HUES64 (cell line): ENCODE results near the gene GPC6. TPM values are rescaled to one million over a fixed set of nuclear protein-coding genes. Genes with fewer than 3 reads are reported as not detected.
A peak's percentile ranks its signal among the peaks of the same experiment; 100 is the strongest.
"Not testable (repeated sequence)": the region's sequence is repeated elsewhere in the genome, so short reads cannot be mapped to it uniquely, and the experiment has no call there.

Experiments used
- H3K27ac ChIP-seq: 2 replicates; pipeline ENCODE4 v1.7.0; 2013; ENCODE audit warnings: low read depth, low read length, inconsistent platforms
- H3K27me3 ChIP-seq: 2 replicates; pipeline ENCODE4 v1.6.1; 2013; ENCODE audit warnings: mild to moderate bottlenecking, low read length; ENCODE audit not compliant: insufficient read depth
- H3K36me3 ChIP-seq: 2 replicates; pipeline ENCODE4 v1.6.1; 2013; ENCODE audit warnings: mild to moderate bottlenecking, low read length; ENCODE audit not compliant: insufficient read depth
- H3K4me1 ChIP-seq: 2 replicates; pipeline ENCODE4 v1.6.1; 2013; ENCODE audit warnings: mild to moderate bottlenecking, low read length, moderate library complexity; ENCODE audit not compliant: insufficient read depth
- H3K4me3 ChIP-seq: 2 replicates; pipeline ENCODE4 v1.5.1; 2013; ENCODE audit warnings: mild to moderate bottlenecking, low read length, moderate library complexity
- H3K9ac ChIP-seq: 2 replicates; pipeline ENCODE4 v1.6.1; 2013; ENCODE audit warnings: mild to moderate bottlenecking, low read depth, low read length
- H3K9me3 ChIP-seq: 2 replicates; pipeline ENCODE4 v1.6.1; 2013; ENCODE audit warnings: low read depth, low read length; ENCODE audit not compliant: insufficient read depth
- WGBS: fragments of 150-250, 120-280 bp; methylation state at CpG from one replicate; pipeline ENCODE4 v1.1.7; 2013; ENCODE audit warnings: missing lambda C conversion rate; 5-methylcytosine and 5-hydroxymethylcytosine counted together
- polyA plus RNA-seq, 2 experiments: library from polyadenylated mRNA; stranded (reverse); fragments of 50-300 nt; gene quantifications; one replicate each; pipeline ENCODE4 v1.2.3, GENCODE V29; 2013

GPC6 gene
- 13.7 TPM for polyA plus RNA-seq (2013, experiment 1 of 2)
- polyA plus RNA-seq (2013, experiment 2 of 2), result 17.9 TPM

DNA sequence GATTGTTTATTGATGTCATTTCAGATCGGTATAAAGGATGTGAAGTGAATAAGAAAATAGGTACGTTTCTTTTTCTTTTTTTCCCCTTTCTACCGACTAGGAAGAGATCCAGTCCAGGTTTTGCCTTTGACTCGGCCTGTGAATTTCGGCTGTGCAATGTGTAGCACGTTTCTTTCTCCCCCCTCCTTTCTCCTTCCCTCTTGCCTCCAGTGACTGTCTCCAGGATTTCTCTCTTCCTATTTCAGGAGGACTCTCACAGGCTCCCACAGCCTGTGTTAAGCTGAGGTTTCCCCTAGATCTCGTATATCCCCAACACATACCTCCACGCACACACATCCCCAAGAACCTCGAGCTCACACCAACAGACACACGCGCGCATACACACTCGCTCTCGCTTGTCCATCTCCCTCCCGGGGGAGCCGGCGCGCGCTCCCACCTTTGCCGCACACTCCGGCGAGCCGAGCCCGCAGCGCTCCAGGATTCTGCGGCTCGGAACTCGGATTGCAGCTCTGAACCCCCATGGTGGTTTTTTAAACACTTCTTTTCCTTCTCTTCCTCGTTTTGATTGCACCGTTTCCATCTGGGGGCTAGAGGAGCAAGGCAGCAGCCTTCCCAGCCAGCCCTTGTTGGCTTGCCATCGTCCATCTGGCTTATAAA is at the start of gene GPC6:
TSS of gene GPC6 (plus strand) at position 185 of the 657 bp plus-strand sequence.
- Histone ChIP-seq H3K4me3 (peak within 1 kb of the TSS; percentile 78), H3K4me1 (peaks cover 56% of the 10 kb centered on the region), H3K9ac (peak within 1 kb of the TSS; percentile 92), H3K27me3 (no peaks in the 10 kb centered on the region), H3K9me3 (no peaks in the 10 kb centered on the region), H3K36me3 (no peaks in the 10 kb centered on the region), H3K27ac (peak within 1 kb of the TSS; percentile 52)
- WGBS, result under 1% methylated on average over 30 of the region's 31 CpGs

DNA sequence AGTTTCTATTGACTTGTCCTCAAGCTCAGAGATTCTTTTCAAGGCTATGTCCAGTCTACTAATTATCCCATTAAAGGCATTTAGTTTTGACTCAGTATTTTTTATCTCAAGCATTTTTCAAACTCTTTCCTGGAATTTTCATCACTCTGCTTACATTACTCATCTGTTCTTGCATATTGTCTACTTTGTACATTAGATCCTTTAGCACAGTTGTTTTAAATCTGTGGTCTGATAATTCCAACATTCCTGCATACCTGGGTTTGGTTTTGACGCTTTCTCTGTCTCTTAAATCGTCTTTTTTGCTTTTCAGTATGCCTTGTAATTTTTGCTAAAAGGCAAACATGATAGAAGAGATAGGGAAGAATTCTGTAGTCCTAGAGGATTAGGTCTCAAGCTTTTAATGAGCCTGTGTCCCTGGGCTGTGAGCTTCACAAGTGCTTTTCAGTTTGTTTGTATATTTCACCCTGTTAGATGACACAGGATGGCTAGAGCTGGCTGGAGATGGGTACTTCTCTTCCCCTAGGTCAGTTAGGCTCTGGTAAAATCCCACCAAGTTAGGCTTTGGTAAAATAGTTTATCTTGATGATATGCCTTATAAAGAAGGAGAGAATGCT is 46.1 kb upstream of the GPC6 start:
- 42% methylated on average over 2 of the region's 2 CpGs for WGBS
- no peak overlapping the region for H3K4me3 ChIP-seq
- H3K9me3 ChIP-seq, result no peaks in the 10 kb centered on the region
- no peaks in the 10 kb centered on the region for H3K4me1 ChIP-seq
- no peak overlapping the region for H3K27ac ChIP-seq
- no peaks in the 10 kb centered on the region for H3K36me3 ChIP-seq
- H3K9ac ChIP-seq, result no peak overlapping the region
- no peaks in the 10 kb centered on the region for H3K27me3 ChIP-seq

DNA sequence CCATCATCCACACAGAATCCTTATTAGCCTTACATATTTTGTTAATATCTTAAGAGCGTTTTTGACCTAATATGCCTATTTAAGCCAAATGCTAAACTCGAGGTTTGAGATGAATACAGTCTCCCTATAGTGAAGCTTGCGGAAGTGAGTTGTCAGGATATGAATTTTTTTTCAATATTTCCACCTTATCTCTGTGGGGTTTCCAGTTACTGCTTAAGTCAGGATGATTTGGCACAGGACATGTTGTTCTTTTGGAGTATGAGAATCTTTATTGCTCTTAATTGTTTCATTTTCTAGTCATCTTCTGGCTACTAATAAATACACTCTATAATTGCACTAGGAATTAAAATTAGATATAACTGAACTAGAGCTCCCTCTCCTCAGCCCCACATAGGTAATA is 44.2 kb upstream of the GPC6 start:
- H3K27ac ChIP-seq, result no peak overlapping the region
- H3K4me3 ChIP-seq, result no peak overlapping the region
- H3K9ac ChIP-seq, result no peak overlapping the region
- no peaks in the 10 kb centered on the region for H3K36me3 ChIP-seq
- H3K9me3 ChIP-seq, result no peaks in the 10 kb centered on the region
- H3K4me1 ChIP-seq, result 0 out of 2 replicates have a peak, but pooled peaks cover 2% of the 10 kb centered on the region
- no peaks in the 10 kb centered on the region for H3K27me3 ChIP-seq
- WGBS, result 97% methylated on average over 3 of the region's 3 CpGs

DNA sequence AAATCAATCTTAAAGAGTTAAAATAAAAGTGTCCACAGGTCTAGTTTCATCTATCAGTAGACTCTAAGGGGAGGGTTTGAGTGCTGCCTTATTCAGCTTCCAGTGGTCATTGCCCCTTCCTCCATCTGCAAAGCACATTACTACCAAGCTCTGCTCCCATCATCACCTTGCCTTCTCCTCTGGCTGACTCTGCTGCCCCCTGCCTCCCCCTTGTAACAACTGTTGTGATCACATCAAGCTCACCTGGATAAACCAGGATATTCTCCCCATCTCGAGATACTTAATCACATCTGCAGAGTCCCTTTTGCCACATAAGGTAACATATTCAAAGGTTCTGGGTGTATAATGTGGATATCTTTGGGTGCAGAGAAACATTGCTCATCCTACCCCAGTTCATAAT is 43.3 kb upstream of the GPC6 start:
- Histone ChIP-seq H3K36me3 (no peaks in the 10 kb centered on the region), H3K4me1 (peaks cover 11% of the 10 kb centered on the region), H3K9me3 (no peaks in the 10 kb centered on the region), H3K9ac (no peak overlapping the region), H3K27me3 (no peaks in the 10 kb centered on the region), H3K4me3 (no peak overlapping the region), H3K27ac (no peak overlapping the region)
- 100% methylated on average over 1 of the region's 1 CpG for WGBS

DNA sequence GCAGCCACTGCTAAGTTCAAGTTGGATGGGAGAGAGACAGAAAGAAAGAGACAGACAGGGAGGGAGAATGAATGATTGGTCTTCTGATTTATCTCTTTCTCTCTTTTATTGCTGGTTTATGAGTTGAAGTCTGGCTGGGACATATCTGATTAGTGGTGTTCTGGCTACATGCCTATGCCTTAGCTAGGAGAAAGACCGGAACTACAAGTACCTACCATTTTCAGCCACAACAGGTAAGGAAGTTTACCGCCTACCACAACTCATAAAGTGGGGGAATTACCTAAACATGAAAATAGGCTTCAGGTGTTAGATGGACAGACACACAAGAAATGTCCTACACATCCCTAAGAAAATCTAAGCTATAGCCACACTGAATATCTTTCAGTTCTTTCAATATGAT is 36.6 kb upstream of the GPC6 start:
- peaks cover 15% of the 10 kb centered on the region; the same call in 1 of the 2 replicates for H3K9me3 ChIP-seq
- no peak overlapping the region for H3K4me3 ChIP-seq
- peaks cover 15% of the 10 kb centered on the region for H3K4me1 ChIP-seq
- H3K36me3 ChIP-seq, result no peaks in the 10 kb centered on the region
- no peak overlapping the region for H3K9ac ChIP-seq
- 96% methylated on average over 2 of the region's 2 CpGs for WGBS
- H3K27ac ChIP-seq, result no peak overlapping the region
- no peaks in the 10 kb centered on the region for H3K27me3 ChIP-seq

DNA sequence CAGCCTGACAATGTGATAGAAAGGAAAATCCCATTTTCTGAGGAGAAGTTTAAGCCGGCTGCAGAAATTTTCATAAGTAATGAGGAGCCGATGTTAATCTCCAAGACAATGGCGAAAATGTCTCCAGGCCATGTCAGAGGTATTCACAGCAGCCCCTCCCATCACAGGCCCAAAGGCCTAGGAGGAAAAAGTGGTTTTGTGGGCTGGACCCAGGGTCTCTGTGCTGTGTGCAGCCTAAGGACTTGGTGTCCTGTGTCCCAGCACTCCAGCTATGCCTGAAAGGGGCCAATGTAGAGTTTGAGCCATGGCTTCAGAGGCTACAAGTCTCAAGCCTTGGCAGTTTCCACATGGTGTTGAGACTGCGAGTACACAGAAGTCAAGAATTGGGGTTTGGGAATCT is 32.9 kb upstream of the GPC6 start:
- Histone ChIP-seq H3K9ac (no peak overlapping the region), H3K4me1 (no peaks in the 10 kb centered on the region; the same call in 1 of the 2 replicates), H3K27ac (no peak overlapping the region), H3K4me3 (no peak overlapping the region), H3K9me3 (peaks cover 19% of the 10 kb centered on the region), H3K27me3 (no peaks in the 10 kb centered on the region), H3K36me3 (no peaks in the 10 kb centered on the region)
- WGBS, result 96% methylated on average over 4 of the region's 4 CpGs

DNA sequence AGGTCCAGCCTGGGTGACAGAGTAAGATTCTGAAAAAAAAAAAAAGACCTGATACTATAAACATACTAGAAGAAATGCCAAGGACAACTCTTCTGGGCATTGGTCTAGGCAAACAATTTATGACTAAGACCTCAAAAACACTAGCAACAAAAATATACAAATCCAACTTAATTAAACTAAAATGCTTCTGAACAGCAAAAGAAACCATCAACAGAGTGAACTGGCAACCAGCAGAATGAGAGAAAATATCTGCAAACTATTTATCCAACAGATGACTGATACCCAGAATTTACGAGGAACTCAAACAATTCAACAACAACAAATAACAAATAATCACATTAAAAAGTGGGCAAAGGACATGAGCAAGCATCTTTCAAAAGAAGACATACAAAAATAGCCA is 26.8 kb upstream of the GPC6 start:
- WGBS, result 93% methylated on average over 1 of the region's 1 CpG

DNA sequence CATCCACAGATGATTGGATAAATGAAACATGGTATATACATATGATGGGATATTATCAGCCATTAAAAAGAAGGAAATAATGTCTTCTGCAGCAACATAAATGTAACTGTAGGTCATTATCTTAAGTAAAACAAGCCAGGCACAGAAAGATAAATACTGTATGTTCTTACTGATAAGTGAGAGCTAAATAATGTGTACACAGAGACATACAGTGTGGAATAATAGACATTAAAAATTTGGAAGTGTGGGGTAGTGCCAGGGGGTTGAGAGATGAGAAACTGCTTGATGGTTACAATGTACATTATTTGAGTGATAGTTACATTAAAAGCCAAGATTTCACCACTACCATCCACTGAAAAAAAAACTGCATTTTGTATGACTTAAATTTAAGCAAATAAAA is 26.0 kb upstream of the GPC6 start:
- no peak overlapping the region for H3K27ac ChIP-seq
- no peak overlapping the region for H3K9ac ChIP-seq
- no peaks in the 10 kb centered on the region for H3K36me3 ChIP-seq
- H3K27me3 ChIP-seq, result no peaks in the 10 kb centered on the region
- H3K4me3 ChIP-seq, result no peak overlapping the region
- no peaks in the 10 kb centered on the region for H3K9me3 ChIP-seq
- peaks cover 10% of the 10 kb centered on the region; the same call in 1 of the 2 replicates for H3K4me1 ChIP-seq

More for the DNA sequence above, 26.8 kb upstream of the GPC6 start:
- Histone ChIP-seq H3K27me3 (no peaks in the 10 kb centered on the region), H3K27ac (no peak overlapping the region), H3K4me3 (no peak overlapping the region), H3K9ac (no peak overlapping the region), H3K9me3 (peaks cover 5% of the 10 kb centered on the region), H3K4me1 (peaks cover 10% of the 10 kb centered on the region; the same call in 1 of the 2 replicates), H3K36me3 (no peaks in the 10 kb centered on the region)

DNA sequence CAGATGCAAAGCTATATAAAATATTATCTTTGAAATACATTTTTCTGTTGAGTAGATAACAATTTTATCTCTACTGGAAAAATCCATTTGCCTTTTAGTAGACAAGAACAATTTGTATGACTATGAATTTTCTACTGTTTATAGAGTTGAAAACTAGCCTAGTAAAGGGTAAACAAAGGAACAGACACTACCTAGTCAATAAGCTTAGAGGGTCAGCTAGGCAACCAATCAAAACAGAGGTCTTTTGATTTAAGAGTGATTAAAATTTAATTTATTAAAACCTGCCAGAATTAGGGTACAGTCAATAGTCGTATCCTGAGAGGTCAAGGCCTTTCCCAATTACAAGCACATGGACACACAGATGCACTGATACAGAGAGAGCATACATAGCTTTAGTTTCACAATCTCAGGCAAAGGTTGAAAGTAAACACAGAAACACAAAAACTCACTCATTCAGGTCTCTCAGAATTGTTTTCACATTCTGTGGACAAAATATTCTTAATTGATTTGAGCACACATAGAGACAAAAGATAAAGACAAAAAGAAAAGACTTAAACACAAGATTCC is 24.5 kb upstream of the GPC6 start:
- H3K36me3 ChIP-seq, result no peaks in the 10 kb centered on the region
- H3K9me3 ChIP-seq, result no peaks in the 10 kb centered on the region
- H3K9ac ChIP-seq, result no peak overlapping the region
- H3K27me3 ChIP-seq, result no peaks in the 10 kb centered on the region
- H3K4me1 ChIP-seq, result peaks cover 10% of the 10 kb centered on the region; the same call in 1 of the 2 replicates
- H3K4me3 ChIP-seq, result no peak overlapping the region
- H3K27ac ChIP-seq, result no peak overlapping the region
- WGBS, result 100% methylated on average over 1 of the region's 1 CpG

DNA sequence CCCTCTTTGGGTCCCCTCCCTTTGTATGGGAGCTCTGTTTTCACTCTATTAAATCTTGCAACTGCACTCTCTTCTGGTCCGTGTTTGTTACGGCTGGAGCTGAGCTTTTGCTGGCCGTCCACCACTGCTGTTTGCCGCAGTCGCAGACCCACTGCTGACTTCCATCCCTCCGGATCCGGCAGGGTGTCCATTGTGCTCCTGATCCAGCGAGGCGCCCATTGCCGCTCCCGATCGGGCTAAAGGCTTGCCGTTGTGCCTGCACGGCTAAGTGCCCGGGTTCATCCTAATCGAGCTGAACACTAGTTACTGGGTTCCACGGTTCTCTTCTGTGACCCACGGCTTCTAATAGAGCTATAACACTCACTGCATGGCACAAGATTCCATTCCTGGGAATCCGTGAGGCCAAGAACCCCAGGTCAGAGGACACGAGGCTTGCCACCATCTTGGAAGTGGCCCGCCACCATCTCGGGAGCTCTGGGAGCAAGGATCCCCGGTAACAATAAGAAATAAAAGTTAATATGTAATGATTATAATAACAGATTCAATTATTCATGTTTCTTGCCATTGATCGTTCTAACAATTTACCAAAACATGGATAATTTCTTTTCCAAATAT is 19.7 kb upstream of the GPC6 start:
- not testable (repeated sequence) for H3K9ac ChIP-seq, H3K27ac ChIP-seq, H3K4me3 ChIP-seq, H3K27me3 ChIP-seq, H3K9me3 ChIP-seq, H3K4me1 ChIP-seq, H3K36me3 ChIP-seq
- 95% methylated on average over 21 of the region's 24 CpGs for WGBS

DNA sequence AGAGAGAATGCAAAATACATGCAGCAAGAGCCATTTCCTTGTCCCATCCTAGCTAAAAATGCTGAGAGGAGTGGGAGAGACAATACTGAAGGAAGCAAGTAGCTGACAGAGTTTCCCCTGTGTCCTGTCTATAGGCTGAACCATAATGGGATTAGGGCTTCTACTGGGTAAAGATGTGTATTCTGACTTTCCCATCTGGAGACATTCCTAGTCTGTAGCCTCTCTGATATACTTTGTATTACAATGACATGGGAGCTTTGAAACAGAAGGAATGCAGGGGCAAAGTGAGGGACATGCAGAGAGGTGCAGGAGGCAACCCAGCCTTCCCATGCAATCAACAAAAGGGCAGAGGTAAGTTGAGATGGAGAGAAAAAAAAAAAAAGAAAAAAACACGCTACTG is 10.5 kb upstream of the GPC6 start:
- WGBS, result 17% methylated on average over 1 of the region's 1 CpG
- no peaks in the 10 kb centered on the region for H3K9me3 ChIP-seq
- H3K4me1 ChIP-seq, result peaks cover 41% of the 10 kb centered on the region
- peak overlapping the region; percentile 29 for H3K4me3 ChIP-seq
- H3K27me3 ChIP-seq, result no peaks in the 10 kb centered on the region
- H3K36me3 ChIP-seq, result no peaks in the 10 kb centered on the region
- peak overlapping the region; percentile 91 for H3K27ac ChIP-seq
- peak overlapping the region; percentile 71 for H3K9ac ChIP-seq
